Measurements from ENCODE around the gene PIK3R1. TPM values are rescaled to one million over a fixed set of nuclear protein-coding genes. Genes with fewer than 3 reads are reported as not detected.

Gene PIK3R1
- total RNA-seq, 2 donors from 2014 or later, result 71.6 to 81.2 TPM

DNA sequence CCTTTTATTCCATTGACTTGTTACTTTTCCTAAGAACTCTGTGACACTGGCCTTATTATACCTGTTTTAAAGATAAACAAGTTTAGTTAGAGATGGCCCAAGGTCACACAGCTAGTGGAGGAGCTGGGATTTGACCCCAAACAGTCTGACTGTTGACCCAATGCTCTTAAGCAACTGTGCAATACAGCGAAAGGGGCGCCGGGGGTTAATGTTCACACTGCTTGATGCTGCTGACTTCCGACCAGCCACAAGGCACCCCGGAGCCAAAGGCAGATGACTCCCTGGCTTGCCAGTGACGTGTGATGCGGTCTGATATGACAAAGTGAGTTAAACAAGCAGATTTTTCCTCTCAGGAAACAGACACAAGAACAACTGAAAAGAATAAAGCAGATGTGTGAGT, 23.9 kb downstream of the PIK3R1 start:
- Histone ChIP-seq H3K27me3 (replicated peaks; ENCODE audit: insufficient read depth) (no peaks in the 10 kb centered on the region), H3K4me3 (no peak overlapping the region), H3K36me3 (no peaks in the 10 kb centered on the region), H3K9me3 (no peaks in the 10 kb centered on the region), H3K27ac (peak overlapping the region; percentile 51 to 60), H3K4me1 (replicated peaks) (peaks cover 7% of the 10 kb centered on the region)
- peak; percentile 50 for DNase-seq (ENCODE audit: low spot score)
- no peak for TF ChIP-seq POLR2AphosphoS5 (IDR thresholded peaks at IDR 0.05)
- 9% methylated on average over 7 of the region's 7 CpGs for WGBS
- intact Hi-C loops (cut with DNase I), result no loop called here

DNA sequence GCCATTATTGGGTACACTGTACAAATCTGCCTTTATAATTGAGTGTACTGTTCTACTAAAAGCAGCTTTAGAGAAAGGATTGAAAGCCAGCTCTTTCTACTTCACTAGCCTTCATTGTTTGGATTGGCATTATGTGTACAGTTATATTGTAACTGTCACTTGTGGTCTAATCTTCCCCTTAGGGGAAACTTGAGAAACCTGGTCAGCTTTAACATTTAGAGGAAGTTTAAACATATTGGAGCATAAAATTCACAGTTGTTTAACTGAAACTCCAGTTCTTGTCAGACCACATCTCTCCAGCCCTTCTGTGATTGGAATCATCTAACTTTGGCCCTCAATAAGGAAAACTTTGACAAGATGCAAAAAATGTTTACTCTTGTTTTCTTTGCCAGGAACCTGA, 24.6 kb downstream of the PIK3R1 start:
- Histone ChIP-seq H3K4me3 (no peak overlapping the region), H3K27me3 (replicated peaks; ENCODE audit: insufficient read depth) (no peaks in the 10 kb centered on the region), H3K4me1 (replicated peaks) (peaks cover 7% of the 10 kb centered on the region), H3K36me3 (no peaks in the 10 kb centered on the region), H3K27ac (peak overlapping the region; percentile 51 to 60), H3K9me3 (no peaks in the 10 kb centered on the region)
- TF ChIP-seq POLR2A (IDR thresholded peaks at IDR 0.05), result no peak
- TF ChIP-seq, protein P1, sequence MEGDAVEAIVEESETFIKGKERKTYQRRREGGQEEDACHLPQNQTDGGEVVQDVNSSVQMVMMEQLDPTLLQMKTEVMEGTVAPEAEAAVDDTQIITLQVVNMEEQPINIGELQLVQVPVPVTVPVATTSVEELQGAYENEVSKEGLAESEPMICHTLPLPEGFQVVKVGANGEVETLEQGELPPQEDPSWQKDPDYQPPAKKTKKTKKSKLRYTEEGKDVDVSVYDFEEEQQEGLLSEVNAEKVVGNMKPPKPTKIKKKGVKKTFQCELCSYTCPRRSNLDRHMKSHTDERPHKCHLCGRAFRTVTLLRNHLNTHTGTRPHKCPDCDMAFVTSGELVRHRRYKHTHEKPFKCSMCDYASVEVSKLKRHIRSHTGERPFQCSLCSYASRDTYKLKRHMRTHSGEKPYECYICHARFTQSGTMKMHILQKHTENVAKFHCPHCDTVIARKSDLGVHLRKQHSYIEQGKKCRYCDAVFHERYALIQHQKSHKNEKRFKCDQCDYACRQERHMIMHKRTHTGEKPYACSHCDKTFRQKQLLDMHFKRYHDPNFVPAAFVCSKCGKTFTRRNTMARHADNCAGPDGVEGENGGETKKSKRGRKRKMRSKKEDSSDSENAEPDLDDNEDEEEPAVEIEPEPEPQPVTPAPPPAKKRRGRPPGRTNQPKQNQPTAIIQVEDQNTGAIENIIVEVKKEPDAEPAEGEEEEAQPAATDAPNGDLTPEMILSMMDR (IDR thresholded peaks at IDR 0.05), result no peak
- intact Hi-C loops (cut with DNase I), result no loop called here
- DNase-seq (ENCODE audit: low spot score), result no peak

DNA sequence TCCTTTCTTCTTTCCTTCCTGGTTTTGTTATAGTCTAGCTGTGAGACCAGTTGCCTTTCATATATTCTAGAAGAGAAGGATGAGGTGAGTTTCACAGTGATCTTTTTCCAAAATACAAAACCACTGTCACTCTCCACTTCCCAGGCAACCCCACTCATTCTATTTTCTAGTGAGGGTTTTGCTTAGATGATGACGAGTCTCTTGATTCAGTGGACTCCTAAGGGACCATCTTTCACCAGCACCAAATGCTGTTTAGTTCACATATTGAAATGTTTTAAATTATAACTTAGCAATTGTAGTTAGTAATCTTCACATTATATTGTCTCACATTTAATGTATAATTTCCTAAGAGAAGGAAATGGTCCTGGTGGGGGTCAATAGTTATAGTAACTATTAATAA, 25.2 kb downstream of the PIK3R1 start:
- TF ChIP-seq POLR2A (IDR thresholded peaks at IDR 0.05) (no peak), POLR2AphosphoS5 (IDR thresholded peaks at IDR 0.05) (no peak)
- TF ChIP-seq, protein P1 (IDR thresholded peaks at IDR 0.05), result no peak
- no peaks in the 10 kb centered on the region for H3K9me3 ChIP-seq
- no peaks in the 10 kb centered on the region for H3K36me3 ChIP-seq
- intact Hi-C loops (cut with DNase I), result no loop called here
- H3K4me3 ChIP-seq, result no peak overlapping the region
- H3K27me3 ChIP-seq (replicated peaks; ENCODE audit: insufficient read depth), result no peaks in the 10 kb centered on the region
- 30% methylated on average over 1 of the region's 1 CpG for WGBS
- H3K4me1 ChIP-seq (replicated peaks), result peaks cover 7% of the 10 kb centered on the region
- DNase-seq (ENCODE audit: low spot score), result no peak
- peak overlapping the region in 1 of 2 donors; percentile 51 for H3K27ac ChIP-seq

DNA sequence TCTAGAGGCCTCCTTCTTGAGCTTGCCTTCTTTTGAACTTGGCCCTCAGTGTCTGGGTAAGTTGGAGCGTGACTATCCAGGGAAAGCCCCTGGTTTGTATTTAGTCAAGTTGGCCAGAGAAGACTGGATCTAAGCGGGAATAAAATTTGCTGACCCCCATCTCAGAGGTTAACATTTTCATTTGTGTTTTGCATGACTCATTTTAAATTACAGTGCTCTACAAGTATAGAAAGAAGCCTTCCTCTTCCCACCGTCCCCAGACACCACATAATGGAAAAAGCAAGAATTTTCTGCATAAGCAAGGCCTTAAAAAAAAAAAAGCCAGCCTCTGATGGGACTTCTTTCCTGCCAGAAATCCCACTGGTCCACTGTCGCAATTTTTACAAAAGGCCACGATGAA, 27.2 kb downstream of the PIK3R1 start:
- DNase-seq (ENCODE audit: low spot score), result no peak
- H3K27ac ChIP-seq, result no peak overlapping the region
- H3K4me3 ChIP-seq, result no peak overlapping the region
- 67% methylated on average over 5 of the region's 5 CpGs for WGBS
- H3K27me3 ChIP-seq (replicated peaks; ENCODE audit: insufficient read depth), result no peaks in the 10 kb centered on the region
- no peak for TF ChIP-seq POLR2AphosphoS5 (IDR thresholded peaks at IDR 0.05)
- TF ChIP-seq, protein P1 (IDR thresholded peaks at IDR 0.05), result no peak
- no peak for TF ChIP-seq POLR2A (IDR thresholded peaks at IDR 0.05)
- no peaks in the 10 kb centered on the region for H3K9me3 ChIP-seq
- no peaks in the 10 kb centered on the region for H3K36me3 ChIP-seq
- H3K4me1 ChIP-seq (replicated peaks), result no peaks in the 10 kb centered on the region
- intact Hi-C loops (cut with DNase I), result no loop called here

DNA sequence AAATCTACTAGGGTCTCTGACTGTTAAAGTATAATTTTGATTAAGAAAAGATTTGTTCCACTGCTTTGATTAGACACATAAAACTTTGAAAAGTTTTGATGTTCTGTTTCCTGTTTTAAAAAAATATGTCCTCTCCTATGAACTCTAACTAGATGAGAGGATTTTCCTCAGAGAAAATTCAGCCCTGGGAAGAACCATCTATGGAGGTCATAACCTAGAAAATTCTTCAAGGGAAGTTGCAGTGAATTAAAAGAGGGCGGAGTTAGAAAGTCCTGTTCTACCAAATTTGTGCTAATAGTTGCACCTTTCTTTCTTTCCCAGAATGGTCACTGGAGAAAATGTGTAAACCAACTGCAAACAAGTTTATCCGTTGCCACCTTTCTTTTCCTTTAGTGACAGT, 27.7 kb downstream of the PIK3R1 start:
- H3K27me3 ChIP-seq (replicated peaks; ENCODE audit: insufficient read depth), result no peaks in the 10 kb centered on the region
- no peak overlapping the region for H3K4me3 ChIP-seq
- DNase-seq (ENCODE audit: low spot score), result no peak
- no peak overlapping the region for H3K27ac ChIP-seq
- H3K9me3 ChIP-seq, result no peaks in the 10 kb centered on the region
- TF ChIP-seq, protein P1 (IDR thresholded peaks at IDR 0.05), result no peak
- TF ChIP-seq POLR2AphosphoS5 (IDR thresholded peaks at IDR 0.05), result no peak
- TF ChIP-seq POLR2A (IDR thresholded peaks at IDR 0.05), result no peak
- intact Hi-C loops (cut with DNase I), result no loop called here
- no peaks in the 10 kb centered on the region for H3K36me3 ChIP-seq
- 75% methylated on average over 2 of the region's 2 CpGs for WGBS
- H3K4me1 ChIP-seq (replicated peaks), result no peaks in the 10 kb centered on the region

All from prostate gland (tissue), 2 donors.